ENCODE measurements around the gene ZNF41. TPM values are rescaled to one million over a fixed set of nuclear protein-coding genes. Genes with fewer than 3 reads are reported as not detected.
A peak's percentile ranks its signal among the peaks of the same experiment; 100 is the strongest.

ZNF41 gene
- total RNA-seq, 1 experiment from 2014 or later: 8.0 TPM

DNA sequence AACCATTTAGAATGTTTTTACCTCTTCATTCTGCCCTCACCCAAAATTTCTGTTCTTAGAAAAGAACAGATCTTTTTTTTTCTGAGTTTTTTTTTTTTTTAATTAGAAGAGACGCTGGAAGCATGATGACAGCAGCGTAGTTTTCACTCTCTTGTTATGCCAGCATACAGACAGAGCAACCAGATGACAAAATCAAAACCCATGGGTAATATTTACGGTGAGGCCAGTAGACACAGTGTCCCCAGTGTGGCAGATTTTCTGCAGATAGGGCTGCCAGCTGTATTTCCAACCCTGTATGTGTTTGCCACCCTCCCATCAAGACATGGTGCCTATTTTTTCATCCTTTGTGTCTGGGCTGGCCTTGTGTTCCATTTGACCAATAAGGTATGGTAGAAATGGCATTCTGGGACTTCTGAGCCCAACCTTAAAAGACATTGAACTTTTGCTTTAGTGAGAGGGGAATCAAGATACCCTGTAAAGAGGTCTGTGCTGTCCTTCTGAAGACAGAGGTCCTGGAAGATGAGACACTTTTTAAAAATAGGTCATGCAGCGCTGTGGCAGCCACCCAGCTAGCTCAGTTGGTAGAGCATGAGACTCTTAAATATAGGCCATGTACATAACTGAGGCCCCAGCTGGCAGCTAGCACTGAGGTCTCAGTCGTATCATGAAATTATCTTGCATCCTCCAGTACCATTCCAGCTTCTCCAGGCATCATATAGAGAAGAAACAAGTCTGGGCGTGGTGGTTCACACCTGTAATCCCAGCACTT lies 6.7 kb upstream of the ZNF41 start:
- intact Hi-C loops (cut with micrococcal nuclease; ENCODE audit: unreplicated experiment): no loop called here
- DNase-seq (ENCODE audit: low read depth, low spot score) (no peak), ATAC-seq (no peak)
- no TSS peak for BruUV-seq (replicated peaks)
- CTCF ChIA-PET: no interaction called here
- H3K36me3 ChIP-seq (ENCODE audit: control insufficient read depth, insufficient read depth, low read length): no peaks in the 10 kb centered on the region
- TF ChIP-seq POLR2AphosphoS5 (IDR thresholded peaks at IDR 0.05; ENCODE audit: low read depth, low read length): no peak
- TF ChIP-seq, protein P1, sequence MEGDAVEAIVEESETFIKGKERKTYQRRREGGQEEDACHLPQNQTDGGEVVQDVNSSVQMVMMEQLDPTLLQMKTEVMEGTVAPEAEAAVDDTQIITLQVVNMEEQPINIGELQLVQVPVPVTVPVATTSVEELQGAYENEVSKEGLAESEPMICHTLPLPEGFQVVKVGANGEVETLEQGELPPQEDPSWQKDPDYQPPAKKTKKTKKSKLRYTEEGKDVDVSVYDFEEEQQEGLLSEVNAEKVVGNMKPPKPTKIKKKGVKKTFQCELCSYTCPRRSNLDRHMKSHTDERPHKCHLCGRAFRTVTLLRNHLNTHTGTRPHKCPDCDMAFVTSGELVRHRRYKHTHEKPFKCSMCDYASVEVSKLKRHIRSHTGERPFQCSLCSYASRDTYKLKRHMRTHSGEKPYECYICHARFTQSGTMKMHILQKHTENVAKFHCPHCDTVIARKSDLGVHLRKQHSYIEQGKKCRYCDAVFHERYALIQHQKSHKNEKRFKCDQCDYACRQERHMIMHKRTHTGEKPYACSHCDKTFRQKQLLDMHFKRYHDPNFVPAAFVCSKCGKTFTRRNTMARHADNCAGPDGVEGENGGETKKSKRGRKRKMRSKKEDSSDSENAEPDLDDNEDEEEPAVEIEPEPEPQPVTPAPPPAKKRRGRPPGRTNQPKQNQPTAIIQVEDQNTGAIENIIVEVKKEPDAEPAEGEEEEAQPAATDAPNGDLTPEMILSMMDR (IDR thresholded peaks at IDR 0.05): no peak
- no peak for TF ChIP-seq TCF7L2 (IDR thresholded peaks at IDR 0.05; ENCODE audit: low read depth, low read length)
- TF ChIP-seq, protein P2, sequence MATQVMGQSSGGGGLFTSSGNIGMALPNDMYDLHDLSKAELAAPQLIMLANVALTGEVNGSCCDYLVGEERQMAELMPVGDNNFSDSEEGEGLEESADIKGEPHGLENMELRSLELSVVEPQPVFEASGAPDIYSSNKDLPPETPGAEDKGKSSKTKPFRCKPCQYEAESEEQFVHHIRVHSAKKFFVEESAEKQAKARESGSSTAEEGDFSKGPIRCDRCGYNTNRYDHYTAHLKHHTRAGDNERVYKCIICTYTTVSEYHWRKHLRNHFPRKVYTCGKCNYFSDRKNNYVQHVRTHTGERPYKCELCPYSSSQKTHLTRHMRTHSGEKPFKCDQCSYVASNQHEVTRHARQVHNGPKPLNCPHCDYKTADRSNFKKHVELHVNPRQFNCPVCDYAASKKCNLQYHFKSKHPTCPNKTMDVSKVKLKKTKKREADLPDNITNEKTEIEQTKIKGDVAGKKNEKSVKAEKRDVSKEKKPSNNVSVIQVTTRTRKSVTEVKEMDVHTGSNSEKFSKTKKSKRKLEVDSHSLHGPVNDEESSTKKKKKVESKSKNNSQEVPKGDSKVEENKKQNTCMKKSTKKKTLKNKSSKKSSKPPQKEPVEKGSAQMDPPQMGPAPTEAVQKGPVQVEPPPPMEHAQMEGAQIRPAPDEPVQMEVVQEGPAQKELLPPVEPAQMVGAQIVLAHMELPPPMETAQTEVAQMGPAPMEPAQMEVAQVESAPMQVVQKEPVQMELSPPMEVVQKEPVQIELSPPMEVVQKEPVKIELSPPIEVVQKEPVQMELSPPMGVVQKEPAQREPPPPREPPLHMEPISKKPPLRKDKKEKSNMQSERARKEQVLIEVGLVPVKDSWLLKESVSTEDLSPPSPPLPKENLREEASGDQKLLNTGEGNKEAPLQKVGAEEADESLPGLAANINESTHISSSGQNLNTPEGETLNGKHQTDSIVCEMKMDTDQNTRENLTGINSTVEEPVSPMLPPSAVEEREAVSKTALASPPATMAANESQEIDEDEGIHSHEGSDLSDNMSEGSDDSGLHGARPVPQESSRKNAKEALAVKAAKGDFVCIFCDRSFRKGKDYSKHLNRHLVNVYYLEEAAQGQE (IDR thresholded peaks at IDR 0.05; ENCODE audit: insufficient read depth in 1 of 2, low read depth in 2 of 2, low read length in 1 of 2): no peak
- TF ChIP-seq SIN3A (IDR thresholded peaks at IDR 0.05; ENCODE audit: borderline replicate concordance, insufficient read depth, low read depth, low read length): no peak
- H3K9me3 ChIP-seq (ENCODE audit: control insufficient read depth, insufficient read depth, low read depth, low read length): no peaks in the 10 kb centered on the region
- POLR2A ChIA-PET: no interaction called here
- no peaks in the 10 kb centered on the region for H3K27me3 ChIP-seq (ENCODE audit: control insufficient read depth, insufficient read depth, low read length)
- peaks cover 2% of the 10 kb centered on the region; the same call in 1 of the 2 replicates for H3K4me1 ChIP-seq (ENCODE audit: control insufficient read depth, insufficient read depth, low read length)
- H3K27ac ChIP-seq (ENCODE audit: low read length): no peak overlapping the region
- in situ Hi-C loops (cut with HindIII; ENCODE audit: low pct_unique_long_range_greater_than_20kb, low sequenced_read_pairs): no loop called here
- no peak overlapping the region for H3K4me3 ChIP-seq (ENCODE audit: low read depth in 2 of 2, low read length in 2 of 2)

- in situ Hi-C loops (cut with HindIII; ENCODE audit: low pct_unique_long_range_greater_than_20kb, low sequenced_read_pairs) (no loop called here), intact Hi-C loops (cut with micrococcal nuclease; ENCODE audit: unreplicated experiment) (no loop called here)
- POLR2A ChIA-PET: no interaction called here
These were observed 1.9 kb upstream of the ZNF41 start for GRCh38 chrX:47484885-47485284.

More at GRCh38 chrX:47484885-47485284, 1.9 kb upstream of the ZNF41 start:
- TF ChIP-seq POLR2AphosphoS5 (IDR thresholded peaks at IDR 0.05; ENCODE audit: low read depth, low read length): no peak
- TF ChIP-seq SIN3A (IDR thresholded peaks at IDR 0.05; ENCODE audit: borderline replicate concordance, insufficient read depth, low read depth, low read length): no peak
- no peak for TF ChIP-seq TCF7L2 (IDR thresholded peaks at IDR 0.05; ENCODE audit: low read depth, low read length)
- TF ChIP-seq, protein P1 (IDR thresholded peaks at IDR 0.05): no peak
- TF ChIP-seq, protein P2 (IDR thresholded peaks at IDR 0.05; ENCODE audit: insufficient read depth in 1 of 2, low read depth in 2 of 2, low read length in 1 of 2): no peak
- CTCF ChIA-PET: no interaction called here
- DNase-seq (ENCODE audit: low read depth, low spot score): no peak
- H3K9me3 ChIP-seq (ENCODE audit: control insufficient read depth, insufficient read depth, low read depth, low read length): no peaks in the 10 kb centered on the region
- peaks cover 7% of the 10 kb centered on the region; the same call in 1 of the 2 replicates for H3K4me1 ChIP-seq (ENCODE audit: control insufficient read depth, insufficient read depth, low read length)
- no peaks in the 10 kb centered on the region for H3K36me3 ChIP-seq (ENCODE audit: control insufficient read depth, insufficient read depth, low read length)
- H3K27ac ChIP-seq (ENCODE audit: low read length): no peak overlapping the region; the same call in 1 of the 2 replicates
- ATAC-seq: no peak
- peak overlapping the region in 1 of 2 experiments; percentile 76; a peak in 3 of 4 replicates for H3K4me3 ChIP-seq (ENCODE audit: low read depth in 2 of 2, low read length in 2 of 2)
- no TSS peak for BruUV-seq (replicated peaks)
- no peaks in the 10 kb centered on the region for H3K27me3 ChIP-seq (ENCODE audit: control insufficient read depth, insufficient read depth, low read length)
